ENCODE results near the gene NDUFB2.

GRCh38 chr7:140723006-140723405 lies 26.5 kb downstream of the NDUFB2 start:
- TF ChIP-seq CTCF (IDR thresholded peaks at IDR 0.05): no peak
- TF ChIP-seq ZNF263 (CRISPR knock-in tag; IDR thresholded peaks at IDR 0.05; ENCODE audit: low read depth): no peak
- TF ChIP-seq SP1 (CRISPR knock-in tag; conservative IDR thresholded peaks at IDR 0.05): no peak
- no peak for TF ChIP-seq ZNF423 (CRISPR knock-in tag; IDR thresholded peaks at IDR 0.05)

Data from WTC11 (cell line).